Mesendoderm (in vitro differentiated cells): ENCODE measurements around the gene IRGQ.

Source experiments
- DNase-seq: peaks from one replicate; pipeline ENCODE4 v3.0.0; 2013
- H2AK5ac ChIP-seq: 2 replicates; pipeline ENCODE4 v1.6.1; 2013; ENCODE audit warnings: low read length, inconsistent platforms
- H2BK120ac ChIP-seq: 2 replicates; pipeline ENCODE4 v1.6.1; 2013; ENCODE audit warnings: low read depth, mild to moderate bottlenecking, low read length, moderate library complexity, mixed read lengths
- H2BK15ac ChIP-seq: replicated peaks from 2 replicates; pipeline ENCODE4 v1.6.1; 2013; ENCODE audit warnings: low read depth, mild to moderate bottlenecking, moderate library complexity
- H2BK5ac ChIP-seq: 2 replicates; pipeline ENCODE4 v1.6.1; 2013; ENCODE audit warnings: low read length, inconsistent platforms
- H3K18ac ChIP-seq: 2 replicates; pipeline ENCODE4 v1.6.1; 2013; ENCODE audit warnings: mild to moderate bottlenecking, low read length, mixed read lengths
- H3K23ac ChIP-seq: one replicate; pipeline ENCODE4 v1.6.1; 2013; ENCODE audit warnings: low read length
- H3K27ac ChIP-seq: 2 replicates; pipeline ENCODE4 v1.5.1; 2013; ENCODE audit warnings: low read depth, mild to moderate bottlenecking, inconsistent platforms, low read length, moderate library complexity
- H3K27me3 ChIP-seq: 2 replicates; pipeline ENCODE4 v1.6.1; 2013; ENCODE audit warnings: low read length, control low read depth, mild to moderate bottlenecking, inconsistent platforms; ENCODE audit not compliant: insufficient read depth, poor library complexity
- H3K36me3 ChIP-seq: 2 replicates; pipeline ENCODE4 v1.6.1; 2013; ENCODE audit warnings: low read length, inconsistent platforms; ENCODE audit not compliant: control insufficient read depth, insufficient read depth
- H3K4ac ChIP-seq: one replicate; pipeline ENCODE4 v1.6.1; 2013; ENCODE audit warnings: low read depth, mild to moderate bottlenecking, low read length, moderate library complexity
- H3K4me1 ChIP-seq: 2 replicates; pipeline ENCODE4 v1.6.1; 2013; ENCODE audit warnings: low read depth, low read length, inconsistent platforms; ENCODE audit not compliant: control insufficient read depth
- H3K4me2 ChIP-seq: 2 replicates; pipeline ENCODE4 v1.6.1; 2013; ENCODE audit warnings: low read length
- H3K4me3 ChIP-seq: 2 replicates; pipeline ENCODE4 v1.5.1; 2013; ENCODE audit warnings: mild to moderate bottlenecking, low read length
- H3K56ac ChIP-seq: one replicate; pipeline ENCODE4 v1.6.1; 2013; ENCODE audit warnings: low read length
- H3K79me1 ChIP-seq: 2 replicates; pipeline ENCODE4 v1.6.1; 2013; ENCODE audit warnings: low read length, inconsistent platforms
- H3K79me2 ChIP-seq: 2 replicates; pipeline ENCODE4 v1.6.1; 2013; ENCODE audit warnings: mild to moderate bottlenecking, low read length; ENCODE audit not compliant: control insufficient read depth, insufficient read depth
- H3K9ac ChIP-seq: 2 replicates; pipeline ENCODE4 v1.6.1; 2013; ENCODE audit warnings: low read length, inconsistent platforms
- H4K5ac ChIP-seq: one replicate; pipeline ENCODE4 v1.6.1; 2013; ENCODE audit warnings: low read length
- H4K8ac ChIP-seq: one replicate; pipeline ENCODE4 v1.6.1; 2013; ENCODE audit warnings: low read depth, mild to moderate bottlenecking, control low read depth, low read length, moderate library complexity
- WGBS: extraction: QIAGEN DNeasy Blood & Tissue Kit; methylation state at CpG from one replicate; pipeline ENCODE4 v1.1.7; 2013; ENCODE audit warnings: low lambda C conversion rate, missing lambda C conversion rate; ENCODE audit not compliant: insufficient coverage; ENCODE audit errors: extremely low coverage; 5-methylcytosine and 5-hydroxymethylcytosine counted together

The IRGQ gene

GRCh38 chr19:43561139-43561970, 34.6 kb downstream of the IRGQ start:
- WGBS: no CpG with 5 or more reads among the region's 12 CpGs

GRCh38 chr19:43560687-43561086, 35.2 kb downstream of the IRGQ start:
- no peak overlapping the region for H3K18ac ChIP-seq

More at GRCh38 chr19:43561139-43561970, 34.6 kb downstream of the IRGQ start:
- Histone ChIP-seq H2BK5ac (no peak overlapping the region), H4K5ac (no peak overlapping the region), H2AK5ac (no peak overlapping the region), H3K4me2 (no peak overlapping the region), H3K79me1 (no peaks in the 10 kb centered on the region), H3K36me3 (peaks cover 1% of the 10 kb centered on the region), H3K18ac (no peak overlapping the region), H3K4ac (no peak overlapping the region), H3K79me2 (no peaks in the 10 kb centered on the region), H2BK120ac (no peak overlapping the region), H3K9ac (no peak overlapping the region), H3K4me3 (no peak overlapping the region), H4K8ac (no peak overlapping the region), H2BK15ac (no peak overlapping the region), H3K27ac (no peak overlapping the region), H3K23ac (no peak overlapping the region), H3K56ac (no peak overlapping the region), H3K4me1 (no peaks in the 10 kb centered on the region), H3K27me3 (no peaks in the 10 kb centered on the region)
- no peak for DNase-seq

GRCh38 chr19:43555185-43555770, 40.7 kb downstream of the IRGQ start:
- H2BK15ac ChIP-seq: no peak overlapping the region
- no peaks in the 10 kb centered on the region for H3K79me2 ChIP-seq
- no peak overlapping the region for H4K5ac ChIP-seq
- no peak overlapping the region for H3K9ac ChIP-seq
- no peak overlapping the region for H2BK5ac ChIP-seq
- no peak overlapping the region for H3K56ac ChIP-seq
- no peak overlapping the region for H3K23ac ChIP-seq
- peaks cover 6% of the 10 kb centered on the region for H3K36me3 ChIP-seq
- H3K4me2 ChIP-seq: no peak overlapping the region
- H2AK5ac ChIP-seq: no peak overlapping the region
- H3K4ac ChIP-seq: no peak overlapping the region
- no peak overlapping the region for H3K4me3 ChIP-seq
- no peaks in the 10 kb centered on the region for H3K4me1 ChIP-seq
- WGBS: no CpG with 5 or more reads among the region's 8 CpGs
- no peak overlapping the region for H3K27ac ChIP-seq
- H3K79me1 ChIP-seq: no peaks in the 10 kb centered on the region
- H3K27me3 ChIP-seq: no peaks in the 10 kb centered on the region
- H4K8ac ChIP-seq: no peak overlapping the region
- no peak overlapping the region for H2BK120ac ChIP-seq
- peak; percentile 85 for DNase-seq
- H3K18ac ChIP-seq: no peak overlapping the region

More at GRCh38 chr19:43560687-43561086, 35.2 kb downstream of the IRGQ start:
- no peak overlapping the region for H3K4me2 ChIP-seq
- H3K36me3 ChIP-seq: peaks cover 1% of the 10 kb centered on the region
- no peak overlapping the region for H2BK120ac ChIP-seq
- H3K4me3 ChIP-seq: no peak overlapping the region
- no peak overlapping the region for H4K8ac ChIP-seq
- H3K27me3 ChIP-seq: no peaks in the 10 kb centered on the region
- no peak overlapping the region for H4K5ac ChIP-seq
- peak; percentile 40 for DNase-seq
- no peak overlapping the region for H2BK5ac ChIP-seq
- no peak overlapping the region for H3K23ac ChIP-seq
- no peaks in the 10 kb centered on the region for H3K79me2 ChIP-seq
- no peak overlapping the region for H2AK5ac ChIP-seq
- no peak overlapping the region for H3K4ac ChIP-seq
- H2BK15ac ChIP-seq: no peak overlapping the region
- no CpG with 5 or more reads among the region's 6 CpGs for WGBS
- H3K4me1 ChIP-seq: no peaks in the 10 kb centered on the region
- no peak overlapping the region for H3K27ac ChIP-seq
- H3K56ac ChIP-seq: no peak overlapping the region
- no peak overlapping the region for H3K9ac ChIP-seq
- H3K79me1 ChIP-seq: no peaks in the 10 kb centered on the region

GRCh38 chr19:43554317-43554895, 41.5 kb downstream of the IRGQ start:
- H4K5ac ChIP-seq: no peak overlapping the region
- H3K4me3 ChIP-seq: no peak overlapping the region
- peaks cover 6% of the 10 kb centered on the region for H3K36me3 ChIP-seq
- no peak overlapping the region for H2BK15ac ChIP-seq
- no peaks in the 10 kb centered on the region for H3K79me2 ChIP-seq
- H2BK120ac ChIP-seq: no peak overlapping the region
- no peak overlapping the region for H3K9ac ChIP-seq
- H2AK5ac ChIP-seq: no peak overlapping the region
- no peak overlapping the region for H3K23ac ChIP-seq
- no peak overlapping the region for H4K8ac ChIP-seq
- H3K27me3 ChIP-seq: no peaks in the 10 kb centered on the region
- no peak overlapping the region for H3K4me2 ChIP-seq
- no peak overlapping the region for H3K4ac ChIP-seq
- no peaks in the 10 kb centered on the region for H3K4me1 ChIP-seq
- H3K27ac ChIP-seq: no peak overlapping the region
- WGBS: no CpG with 5 or more reads among the region's 15 CpGs
- DNase-seq: no peak
- no peak overlapping the region for H3K18ac ChIP-seq
- H3K79me1 ChIP-seq: no peaks in the 10 kb centered on the region
- no peak overlapping the region for H3K56ac ChIP-seq
- H2BK5ac ChIP-seq: no peak overlapping the region

- Histone ChIP-seq H3K23ac (no peak overlapping the region), H2BK5ac (no peak overlapping the region), H2BK120ac (no peak overlapping the region), H3K27ac (no peak overlapping the region), H3K79me2 (no peaks in the 10 kb centered on the region), H3K27me3 (no peaks in the 10 kb centered on the region), H2AK5ac (no peak overlapping the region), H4K8ac (no peak overlapping the region), H3K56ac (no peak overlapping the region), H3K4me1 (no peaks in the 10 kb centered on the region), H3K4me3 (no peak overlapping the region), H3K9ac (no peak overlapping the region), H2BK15ac (no peak overlapping the region), H4K5ac (no peak overlapping the region), H3K79me1 (no peaks in the 10 kb centered on the region), H3K36me3 (peaks cover 6% of the 10 kb centered on the region), H3K18ac (no peak overlapping the region), H3K4ac (no peak overlapping the region), H3K4me2 (no peak overlapping the region)
- no CpG with 5 or more reads among the region's 4 CpGs for WGBS
- DNase-seq: no peak
Observed at GRCh38 chr19:43553656-43554055, 42.3 kb downstream of the IRGQ start.
